Activated B cell treated with CpG ODN at 0.5 μM for 24 hours (primary cell): ENCODE results near the gene LTBR. TPM values are rescaled to one million over a fixed set of nuclear protein-coding genes. Genes with fewer than 3 reads are reported as not detected.

ENCODE experiments used
- ATAC-seq: fragments of 200-7000 bp; cut with Tn5 transposase; one replicate; pipeline ENCODE4 v1.10.0; 2021; ENCODE audit warnings: low read depth, mild to moderate bottlenecking, moderate library complexity
- CTCF ChIA-PET: fragments of 350-600 bp; sonication (Branson Sonifier 250); formaldehyde crosslinking; loops from one replicate; lab custom pipeline; 2021; ENCODE audit warnings: antibody characterized with exemption; lab: Charles Lee
- POLR2A ChIA-PET: fragments of 350-600 bp; sonication (Branson Sonifier 250); formaldehyde crosslinking; loops from one replicate; lab custom pipeline; 2021; ENCODE audit warnings: antibody characterized with exemption; lab: Charles Lee
- DNase-seq: peaks from one replicate; pipeline ENCODE4 v3.0.0; 2022
- H3K27ac Mint-ChIP-seq: one replicate; pipeline ENCODE4 v1.8.0; 2020; ENCODE audit warnings: mixed read lengths
- H3K27me3 Mint-ChIP-seq: one replicate; pipeline ENCODE4 v1.8.0; 2021; ENCODE audit warnings: mixed read lengths
- H3K36me3 Mint-ChIP-seq: one replicate; pipeline ENCODE4 v1.8.0; 2021; ENCODE audit warnings: low read depth, mixed read lengths
- H3K4me1 Mint-ChIP-seq: one replicate; pipeline ENCODE4 v1.8.0; 2021; ENCODE audit warnings: mixed read lengths
- H3K4me3 Mint-ChIP-seq: one replicate; pipeline ENCODE4 v1.8.0; 2020; ENCODE audit warnings: mild to moderate bottlenecking, mixed read lengths
- H3K9me3 Mint-ChIP-seq: one replicate; pipeline ENCODE4 v1.8.0; 2020; ENCODE audit warnings: mixed read lengths
- intact Hi-C: fragments of 100-400 bp; cut with micrococcal nuclease; formaldehyde crosslinking; loops from one replicate; pipeline ENCODE4 v1.15.1; 2024
- total RNA-seq: library from RNA; stranded (reverse); gene quantifications from 2 replicates; pipeline ENCODE4 v1.2.3, GENCODE V29; 2022
- TF ChIP-seq, protein P1 (sequence below): fragments of 200-600 bp; IDR thresholded peaks from one replicate; pipeline ENCODE4 v1.8.0; 2022; ENCODE audit warnings: antibody characterized with exemption, mild to moderate bottlenecking

LTBR gene
- total RNA-seq, 1 donor from 2014 or later = 0.33 TPM

DNA sequence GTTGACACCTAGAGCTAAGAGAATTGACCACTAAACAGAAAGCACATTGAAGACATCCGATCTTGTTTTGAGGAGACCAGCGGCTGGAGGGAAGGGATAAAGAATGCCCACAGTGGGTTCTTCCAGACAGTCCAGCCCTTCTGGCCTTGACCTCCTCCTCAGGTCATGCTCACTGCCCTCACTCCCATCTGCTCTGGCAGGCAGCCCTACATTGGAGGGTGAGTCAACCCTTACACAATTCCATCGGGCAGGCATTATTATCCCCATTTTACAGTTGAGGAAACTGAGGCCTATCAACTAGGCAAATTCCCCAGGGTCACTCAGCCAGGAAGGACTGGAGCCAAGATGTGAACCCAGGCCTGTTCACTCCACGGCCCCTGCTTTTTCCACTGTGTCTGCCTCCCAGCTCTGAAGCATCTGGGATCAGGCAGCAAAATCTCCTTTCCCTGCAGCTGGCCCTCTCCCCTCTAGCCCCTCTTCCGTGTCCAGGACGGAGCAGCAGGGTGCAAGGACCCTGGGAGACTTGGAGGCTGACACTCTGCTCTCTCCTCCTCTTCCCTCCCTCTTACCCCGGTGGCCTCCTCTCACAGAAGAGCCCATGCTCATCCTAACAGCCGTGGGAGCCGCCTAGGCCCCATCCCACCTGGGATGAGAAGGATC is 13.9 kb upstream of the LTBR start:
- H3K27me3 Mint-ChIP-seq = peaks cover 29% of the 10 kb centered on the region
- H3K4me1 Mint-ChIP-seq = peaks cover 7% of the 10 kb centered on the region
- TF ChIP-seq, protein P1, sequence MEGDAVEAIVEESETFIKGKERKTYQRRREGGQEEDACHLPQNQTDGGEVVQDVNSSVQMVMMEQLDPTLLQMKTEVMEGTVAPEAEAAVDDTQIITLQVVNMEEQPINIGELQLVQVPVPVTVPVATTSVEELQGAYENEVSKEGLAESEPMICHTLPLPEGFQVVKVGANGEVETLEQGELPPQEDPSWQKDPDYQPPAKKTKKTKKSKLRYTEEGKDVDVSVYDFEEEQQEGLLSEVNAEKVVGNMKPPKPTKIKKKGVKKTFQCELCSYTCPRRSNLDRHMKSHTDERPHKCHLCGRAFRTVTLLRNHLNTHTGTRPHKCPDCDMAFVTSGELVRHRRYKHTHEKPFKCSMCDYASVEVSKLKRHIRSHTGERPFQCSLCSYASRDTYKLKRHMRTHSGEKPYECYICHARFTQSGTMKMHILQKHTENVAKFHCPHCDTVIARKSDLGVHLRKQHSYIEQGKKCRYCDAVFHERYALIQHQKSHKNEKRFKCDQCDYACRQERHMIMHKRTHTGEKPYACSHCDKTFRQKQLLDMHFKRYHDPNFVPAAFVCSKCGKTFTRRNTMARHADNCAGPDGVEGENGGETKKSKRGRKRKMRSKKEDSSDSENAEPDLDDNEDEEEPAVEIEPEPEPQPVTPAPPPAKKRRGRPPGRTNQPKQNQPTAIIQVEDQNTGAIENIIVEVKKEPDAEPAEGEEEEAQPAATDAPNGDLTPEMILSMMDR = no peak
- ChIA-PET POLR2A (interaction anchor here (0.7 kb wide), 1 partner anchor 51 kb away, joined by 7 read pairs; no protein-coding TSS in a partner anchor), CTCF (no interaction called here)
- no peak overlapping the region for H3K27ac Mint-ChIP-seq
- intact Hi-C loops = no loop called here
- H3K9me3 Mint-ChIP-seq = peaks cover 6% of the 10 kb centered on the region
- H3K4me3 Mint-ChIP-seq = no peak overlapping the region
- H3K36me3 Mint-ChIP-seq = no peaks in the 10 kb centered on the region
- no peak for ATAC-seq
- DNase-seq = no peak

DNA sequence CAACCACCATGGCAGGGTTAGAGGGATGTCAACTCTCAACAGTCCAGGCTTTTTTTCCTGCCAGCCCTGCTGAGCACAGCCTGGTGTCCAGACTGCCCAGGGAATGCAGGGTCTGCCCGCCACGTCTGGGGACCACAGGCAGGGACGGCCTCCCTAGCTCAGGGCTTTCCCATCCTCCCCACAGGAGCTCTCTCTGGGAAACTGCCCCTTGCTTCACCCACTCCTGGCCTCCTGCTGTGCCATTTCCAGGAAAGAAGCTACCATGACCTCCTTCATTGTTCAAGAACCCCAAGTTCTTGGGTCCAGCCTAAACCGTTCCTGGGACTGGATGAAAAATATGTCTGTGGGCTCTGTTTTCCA is 13.4 kb upstream of the LTBR start:
- POLR2A ChIA-PET = interaction anchor here (0.6 kb wide), 1 partner anchor 27 kb away, joined by 8 read pairs; no protein-coding TSS in a partner anchor

DNA sequence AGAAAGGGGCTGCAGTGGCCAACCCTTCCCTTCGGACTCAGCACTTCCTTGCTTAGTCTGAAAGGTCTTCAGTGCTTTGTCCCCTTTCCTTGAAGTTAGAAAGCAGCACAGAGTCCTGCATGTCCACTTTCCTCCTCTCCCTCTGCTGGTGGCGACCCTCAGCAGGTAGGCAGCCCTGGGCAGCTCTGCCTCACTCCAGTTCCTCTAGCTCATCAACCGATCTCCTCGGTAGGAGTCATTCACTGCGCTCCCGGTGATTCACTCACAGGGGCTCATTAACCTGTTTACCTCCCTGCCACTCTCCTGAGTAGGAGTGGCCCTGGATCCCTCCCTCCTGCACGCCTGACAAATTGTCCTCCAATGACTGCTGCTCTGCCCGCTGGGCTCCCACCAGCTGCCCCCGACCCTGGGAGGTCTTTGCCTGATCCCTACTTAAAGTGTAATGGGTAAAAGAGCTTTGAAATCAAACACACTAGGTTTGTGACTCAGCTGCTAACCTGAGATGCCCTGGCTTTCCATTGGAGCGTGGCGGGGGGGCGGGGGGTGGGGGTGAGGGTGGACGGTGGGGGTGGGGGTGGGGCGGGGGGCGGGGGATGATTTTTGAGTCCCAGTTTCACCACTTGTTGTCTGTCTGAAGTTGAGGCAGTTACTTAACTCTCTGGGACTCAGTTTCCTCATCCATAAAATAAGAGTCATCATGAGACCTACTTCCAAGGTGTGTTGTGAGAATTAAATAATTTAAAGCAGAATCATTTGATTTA is 12.8 kb upstream of the LTBR start:
- H3K4me1 Mint-ChIP-seq = peaks cover 7% of the 10 kb centered on the region
- intact Hi-C loops = no loop called here
- TF ChIP-seq, protein P1 = no peak
- H3K27ac Mint-ChIP-seq = no peak overlapping the region
- POLR2A ChIA-PET = interaction anchor here (0.6 kb wide), 1 partner anchor 27 kb away, joined by 8 read pairs; no protein-coding TSS in a partner anchor
- H3K4me3 Mint-ChIP-seq = no peak overlapping the region
- H3K36me3 Mint-ChIP-seq = no peaks in the 10 kb centered on the region
- peaks cover 38% of the 10 kb centered on the region for H3K27me3 Mint-ChIP-seq
- DNase-seq = no peak
- peaks cover 5% of the 10 kb centered on the region for H3K9me3 Mint-ChIP-seq
- CTCF ChIA-PET = no interaction called here
- ATAC-seq = no peak

More for the DNA sequence above, 13.4 kb upstream of the LTBR start:
- CTCF ChIA-PET = no interaction called here
- peaks cover 5% of the 10 kb centered on the region for H3K9me3 Mint-ChIP-seq
- no peak overlapping the region for H3K27ac Mint-ChIP-seq
- no peak overlapping the region for H3K4me3 Mint-ChIP-seq
- ATAC-seq = no peak
- TF ChIP-seq, protein P1 = no peak
- no peak for DNase-seq
- H3K27me3 Mint-ChIP-seq = peaks cover 32% of the 10 kb centered on the region
- peaks cover 7% of the 10 kb centered on the region for H3K4me1 Mint-ChIP-seq
- no peaks in the 10 kb centered on the region for H3K36me3 Mint-ChIP-seq
- intact Hi-C loops = no loop called here

DNA sequence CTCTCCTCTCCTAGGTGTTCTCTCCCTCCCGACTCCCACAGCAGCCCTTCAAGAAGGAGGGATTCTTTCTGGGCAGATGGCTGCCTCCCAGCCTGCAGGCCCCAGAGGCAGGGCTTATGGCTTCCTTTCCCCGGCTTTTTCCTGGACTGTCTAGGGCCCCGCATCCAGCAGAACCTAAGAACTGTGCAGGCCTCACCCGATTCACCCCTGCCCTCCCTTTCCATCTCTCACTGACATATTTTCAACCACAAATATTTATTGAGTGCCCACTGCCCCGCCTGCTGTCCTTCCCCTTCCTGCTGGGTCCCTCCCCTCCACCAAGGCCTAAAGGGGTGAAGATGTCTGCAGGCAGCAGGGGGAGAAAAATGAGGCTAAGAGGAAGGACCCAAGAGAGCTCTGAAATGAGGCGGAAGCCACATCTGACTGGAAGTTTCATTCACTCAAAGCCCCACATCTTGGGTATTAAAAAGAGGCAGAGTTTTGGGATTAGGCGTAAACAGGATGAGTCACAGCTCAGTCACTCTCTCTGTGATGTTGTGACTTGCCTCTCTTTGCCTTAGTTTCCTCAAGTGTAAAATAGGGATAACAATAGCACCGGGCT is 11.5 kb upstream of the LTBR start:
- CTCF ChIA-PET = no interaction called here
- peaks cover 47% of the 10 kb centered on the region for H3K27me3 Mint-ChIP-seq
- POLR2A ChIA-PET = no interaction called here
- peaks cover 2% of the 10 kb centered on the region for H3K9me3 Mint-ChIP-seq
- TF ChIP-seq, protein P1 = no peak
- H3K4me3 Mint-ChIP-seq = no peak overlapping the region
- ATAC-seq = no peak
- H3K36me3 Mint-ChIP-seq = no peaks in the 10 kb centered on the region
- H3K27ac Mint-ChIP-seq = no peak overlapping the region
- peaks cover 5% of the 10 kb centered on the region for H3K4me1 Mint-ChIP-seq
- DNase-seq = no peak
- intact Hi-C loops = no loop called here
